Mesothelial cell of epicardium (in vitro differentiated cells): ENCODE results near the gene AP2A1. TPM values are rescaled to one million over a fixed set of nuclear protein-coding genes. Genes with fewer than 3 reads are reported as not detected.

Source experiments
- DNase-seq, 2 experiments: peaks; one replicate each; pipeline ENCODE4 v3.0.0; 2021; ENCODE audit warnings: low spot score in 2 of 2; ENCODE audit not compliant: unreplicated experiment in 2 of 2
- H3K27ac Mint-ChIP-seq: 2 replicates; pipeline ENCODE4 v1.8.0; 2021; ENCODE audit warnings: mixed read lengths
- H3K27me3 Mint-ChIP-seq: 2 replicates; pipeline ENCODE4 v1.8.0; 2021; ENCODE audit warnings: low read depth, mixed read lengths
- H3K36me3 Mint-ChIP-seq: 2 replicates; pipeline ENCODE4 v1.8.0; 2021; ENCODE audit warnings: mixed read lengths
- H3K4me1 Mint-ChIP-seq: 2 replicates; pipeline ENCODE4 v1.8.0; 2021; ENCODE audit warnings: mixed read lengths
- H3K4me3 Mint-ChIP-seq: 2 replicates; pipeline ENCODE4 v1.8.0; 2021; ENCODE audit warnings: mild to moderate bottlenecking, moderate library complexity, mixed read lengths
- H3K9me3 Mint-ChIP-seq: 2 replicates; pipeline ENCODE4 v1.8.0; 2021; ENCODE audit warnings: mixed read lengths
- total RNA-seq: library from RNA; stranded (reverse); gene quantifications from 3 replicates; pipeline ENCODE4 v1.2.1, GENCODE V29; 2021
- TF ChIP-seq, protein P1 (sequence below): fragments of 200-600 bp; sonication (generic); IDR thresholded peaks from one replicate; pipeline ENCODE4 v1.5.0; 2021; ENCODE audit warnings: antibody characterized with exemption; ENCODE audit not compliant: unreplicated experiment

AP2A1 gene
- total RNA-seq, 1 donor from 2014 or later, result 85.2 TPM

GRCh38 chr19:49766007-49766929 lies 533 bp upstream of the AP2A1 start:
- Mint-ChIP-seq H3K4me3 (peak overlapping the region; percentile 79), H3K4me1 (peaks cover 31% of the 10 kb centered on the region), H3K36me3 (no peaks in the 10 kb centered on the region), H3K9me3 (no peaks in the 10 kb centered on the region), H3K27me3 (no peaks in the 10 kb centered on the region), H3K27ac (peak overlapping the region; percentile 99)
- TF ChIP-seq, protein P1, sequence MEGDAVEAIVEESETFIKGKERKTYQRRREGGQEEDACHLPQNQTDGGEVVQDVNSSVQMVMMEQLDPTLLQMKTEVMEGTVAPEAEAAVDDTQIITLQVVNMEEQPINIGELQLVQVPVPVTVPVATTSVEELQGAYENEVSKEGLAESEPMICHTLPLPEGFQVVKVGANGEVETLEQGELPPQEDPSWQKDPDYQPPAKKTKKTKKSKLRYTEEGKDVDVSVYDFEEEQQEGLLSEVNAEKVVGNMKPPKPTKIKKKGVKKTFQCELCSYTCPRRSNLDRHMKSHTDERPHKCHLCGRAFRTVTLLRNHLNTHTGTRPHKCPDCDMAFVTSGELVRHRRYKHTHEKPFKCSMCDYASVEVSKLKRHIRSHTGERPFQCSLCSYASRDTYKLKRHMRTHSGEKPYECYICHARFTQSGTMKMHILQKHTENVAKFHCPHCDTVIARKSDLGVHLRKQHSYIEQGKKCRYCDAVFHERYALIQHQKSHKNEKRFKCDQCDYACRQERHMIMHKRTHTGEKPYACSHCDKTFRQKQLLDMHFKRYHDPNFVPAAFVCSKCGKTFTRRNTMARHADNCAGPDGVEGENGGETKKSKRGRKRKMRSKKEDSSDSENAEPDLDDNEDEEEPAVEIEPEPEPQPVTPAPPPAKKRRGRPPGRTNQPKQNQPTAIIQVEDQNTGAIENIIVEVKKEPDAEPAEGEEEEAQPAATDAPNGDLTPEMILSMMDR, result no peak
- peak; percentile 98 for DNase-seq

GRCh38 chr19:49767381-49767780 lies 580 bp downstream of the AP2A1 start:
- H3K9me3 Mint-ChIP-seq, result no peaks in the 10 kb centered on the region
- DNase-seq, result no peak
- H3K27ac Mint-ChIP-seq, result peak overlapping the region; percentile 82
- H3K36me3 Mint-ChIP-seq, result no peaks in the 10 kb centered on the region
- TF ChIP-seq, protein P1, result no peak
- no peaks in the 10 kb centered on the region for H3K27me3 Mint-ChIP-seq
- peaks cover 31% of the 10 kb centered on the region for H3K4me1 Mint-ChIP-seq
- peak overlapping the region; percentile 95 for H3K4me3 Mint-ChIP-seq

GRCh38 chr19:49767967-49768581 lies 1.3 kb downstream of the AP2A1 start:
- H3K27me3 Mint-ChIP-seq, result no peaks in the 10 kb centered on the region
- no peak for DNase-seq

DNA sequence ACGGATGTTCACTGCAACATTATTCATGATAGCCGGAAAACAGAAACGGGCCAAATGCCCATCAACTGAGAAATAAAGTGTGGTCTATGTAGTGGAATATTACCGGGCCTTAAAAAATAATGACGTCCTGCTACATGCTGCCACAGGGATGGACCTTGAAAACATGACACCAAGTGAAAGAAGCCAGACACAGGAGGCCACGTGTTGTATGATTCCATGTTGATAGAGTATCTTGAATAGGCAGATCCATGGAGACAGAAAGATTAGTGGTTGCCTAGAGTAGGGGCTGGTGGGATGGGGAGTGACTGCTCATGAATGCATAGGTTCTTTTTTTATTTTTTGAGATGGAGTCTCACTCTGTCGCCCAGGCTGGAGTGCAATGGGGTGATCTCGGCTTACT lies 3.7 kb downstream of the AP2A1 start:
- Mint-ChIP-seq H3K4me1 (peaks cover 31% of the 10 kb centered on the region), H3K27ac (peak overlapping the region; percentile 34), H3K4me3 (no peak overlapping the region), H3K36me3 (peaks cover 4% of the 10 kb centered on the region), H3K27me3 (no peaks in the 10 kb centered on the region), H3K9me3 (no peaks in the 10 kb centered on the region)
- TF ChIP-seq, protein P1, result no peak
- DNase-seq, result no peak

More at GRCh38 chr19:49767967-49768581, 1.3 kb downstream of the AP2A1 start:
- Mint-ChIP-seq H3K4me3 (peak overlapping the region; percentile 95), H3K4me1 (peaks cover 35% of the 10 kb centered on the region), H3K36me3 (no peaks in the 10 kb centered on the region), H3K9me3 (no peaks in the 10 kb centered on the region), H3K27ac (peak overlapping the region; percentile 82)
- TF ChIP-seq, protein P1, result no peak

- H3K36me3 Mint-ChIP-seq, result peaks cover 10% of the 10 kb centered on the region
- TF ChIP-seq, protein P1, result no peak
- no peaks in the 10 kb centered on the region for H3K9me3 Mint-ChIP-seq
- DNase-seq, result no peak
- H3K27me3 Mint-ChIP-seq, result no peaks in the 10 kb centered on the region
- H3K4me3 Mint-ChIP-seq, result no peak overlapping the region
- peaks cover 23% of the 10 kb centered on the region for H3K4me1 Mint-ChIP-seq
- H3K27ac Mint-ChIP-seq, result no peak overlapping the region
Observed at GRCh38 chr19:49771674-49772139, 4.9 kb downstream of the AP2A1 start.
